ENCODE results near the gene PCED1A.

DNA sequence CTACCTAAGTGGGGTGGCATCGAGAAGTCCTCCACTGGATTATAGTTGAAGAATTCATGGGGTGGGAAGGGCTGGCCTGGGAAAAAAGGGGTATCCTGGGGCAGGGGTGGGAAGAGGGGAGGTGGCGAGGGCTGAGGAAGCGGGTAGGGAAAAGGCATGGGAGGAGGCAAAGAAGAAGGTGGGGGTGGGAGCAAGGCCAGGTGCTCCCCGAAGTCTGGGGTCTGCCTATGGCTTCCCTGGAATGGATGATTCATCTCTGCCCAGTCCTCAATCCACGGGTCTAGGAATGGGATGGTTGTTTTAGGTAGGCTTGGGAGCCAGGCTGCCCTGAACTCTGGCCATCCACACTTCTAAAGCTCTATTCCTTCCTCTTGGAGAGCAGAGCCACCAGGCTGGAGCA lies 4.4 kb downstream of the PCED1A start:
- TF ChIP-seq EP300 (IDR thresholded peaks at IDR 0.05) (no peak), POLR2A (IDR thresholded peaks at IDR 0.05) (no peak)
- TF ChIP-seq, protein P1, sequence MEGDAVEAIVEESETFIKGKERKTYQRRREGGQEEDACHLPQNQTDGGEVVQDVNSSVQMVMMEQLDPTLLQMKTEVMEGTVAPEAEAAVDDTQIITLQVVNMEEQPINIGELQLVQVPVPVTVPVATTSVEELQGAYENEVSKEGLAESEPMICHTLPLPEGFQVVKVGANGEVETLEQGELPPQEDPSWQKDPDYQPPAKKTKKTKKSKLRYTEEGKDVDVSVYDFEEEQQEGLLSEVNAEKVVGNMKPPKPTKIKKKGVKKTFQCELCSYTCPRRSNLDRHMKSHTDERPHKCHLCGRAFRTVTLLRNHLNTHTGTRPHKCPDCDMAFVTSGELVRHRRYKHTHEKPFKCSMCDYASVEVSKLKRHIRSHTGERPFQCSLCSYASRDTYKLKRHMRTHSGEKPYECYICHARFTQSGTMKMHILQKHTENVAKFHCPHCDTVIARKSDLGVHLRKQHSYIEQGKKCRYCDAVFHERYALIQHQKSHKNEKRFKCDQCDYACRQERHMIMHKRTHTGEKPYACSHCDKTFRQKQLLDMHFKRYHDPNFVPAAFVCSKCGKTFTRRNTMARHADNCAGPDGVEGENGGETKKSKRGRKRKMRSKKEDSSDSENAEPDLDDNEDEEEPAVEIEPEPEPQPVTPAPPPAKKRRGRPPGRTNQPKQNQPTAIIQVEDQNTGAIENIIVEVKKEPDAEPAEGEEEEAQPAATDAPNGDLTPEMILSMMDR (IDR thresholded peaks at IDR 0.05) = no peak

Measured in gastroesophageal sphincter (tissue), 3 donors.